HG02943 (cell line): ENCODE data around the gene MAP2K3.
"Not testable (repeated sequence)": the region's sequence is repeated elsewhere in the genome, so short reads cannot be mapped to it uniquely, and the experiment has no call there.

Source experiments
- ATAC-seq: cut with Tn5 transposase; IDR thresholded peaks from one replicate; pipeline ENCODE4 v1.9.1; 2021; ENCODE audit warnings: mild to moderate bottlenecking, low read depth, moderate library complexity; ENCODE audit not compliant: unreplicated experiment

Gene MAP2K3

GRCh38 chr17:21346651-21347250 lies 62.2 kb downstream of the MAP2K3 start:
- not testable (repeated sequence) for ATAC-seq

- not testable (repeated sequence) for ATAC-seq
Measured at GRCh38 chr17:21347660-21348059, 63.1 kb downstream of the MAP2K3 start.

DNA sequence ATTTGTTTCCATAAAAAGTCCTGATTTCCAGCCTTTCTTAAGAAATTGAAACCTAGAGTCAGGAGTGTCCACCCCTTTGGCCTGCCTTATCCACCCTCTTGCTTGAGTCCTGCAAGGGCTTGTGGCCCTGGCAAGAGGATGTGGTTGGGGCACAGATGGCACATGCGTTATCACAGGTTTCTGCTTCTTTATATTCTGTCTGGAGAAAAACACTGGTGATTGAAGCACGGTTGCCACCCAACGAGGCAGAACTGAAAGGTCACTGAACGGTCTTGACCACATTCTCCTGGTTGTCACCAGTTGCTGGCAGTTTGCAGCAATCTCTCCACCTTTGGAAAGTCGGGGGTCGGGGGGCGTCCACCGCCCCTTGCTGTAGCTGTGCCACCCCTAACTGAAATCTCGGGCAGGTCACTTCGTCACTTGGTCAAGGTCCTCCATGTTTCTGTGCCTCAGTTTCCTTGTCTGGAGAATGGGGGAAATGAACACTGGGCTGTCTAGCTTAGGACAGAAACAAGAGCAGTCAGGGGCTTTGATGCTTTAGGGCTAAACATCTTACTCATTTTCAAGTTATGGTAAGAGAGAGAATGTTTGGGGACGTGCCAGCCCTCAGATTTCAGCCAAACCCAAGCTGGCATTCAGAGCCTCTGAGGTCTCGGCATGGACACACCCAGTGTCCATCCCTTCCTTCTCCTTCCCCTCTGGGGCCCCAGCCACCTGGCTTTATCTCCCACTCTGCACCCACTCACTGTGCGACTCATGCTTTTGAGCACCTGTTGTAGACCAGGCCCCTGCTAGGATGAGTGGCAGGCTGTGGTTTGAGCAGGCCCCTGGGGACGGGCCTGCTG lies 63.8 kb downstream of the MAP2K3 start:
- peak; percentile 52 for ATAC-seq

DNA sequence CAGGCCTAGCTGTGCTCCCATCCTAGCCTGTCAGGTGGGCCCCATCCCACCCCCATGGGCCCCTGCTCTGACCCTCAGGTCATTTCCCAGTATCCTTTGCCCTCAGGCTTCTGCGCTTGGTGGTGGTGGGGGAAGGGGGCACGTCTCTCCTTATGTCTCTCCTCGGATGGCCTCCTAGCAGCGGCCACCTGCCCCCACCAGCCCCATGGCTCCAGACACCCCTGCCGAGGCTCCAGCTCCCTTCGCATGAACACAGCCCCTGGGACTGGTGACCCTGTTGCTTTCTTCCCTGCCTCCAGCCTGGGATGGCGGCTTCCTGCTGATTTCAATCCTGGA lies 64.4 kb downstream of the MAP2K3 start:
- not testable (repeated sequence) for ATAC-seq

GRCh38 chr17:21349358-21350050 lies 65.0 kb downstream of the MAP2K3 start:
- ATAC-seq: not testable (repeated sequence)

GRCh38 chr17:21350495-21350894 lies 66.0 kb downstream of the MAP2K3 start:
- ATAC-seq: not testable (repeated sequence)

- ATAC-seq: no peak
Measured at GRCh38 chr17:21351366-21352065, 67.0 kb downstream of the MAP2K3 start.

DNA sequence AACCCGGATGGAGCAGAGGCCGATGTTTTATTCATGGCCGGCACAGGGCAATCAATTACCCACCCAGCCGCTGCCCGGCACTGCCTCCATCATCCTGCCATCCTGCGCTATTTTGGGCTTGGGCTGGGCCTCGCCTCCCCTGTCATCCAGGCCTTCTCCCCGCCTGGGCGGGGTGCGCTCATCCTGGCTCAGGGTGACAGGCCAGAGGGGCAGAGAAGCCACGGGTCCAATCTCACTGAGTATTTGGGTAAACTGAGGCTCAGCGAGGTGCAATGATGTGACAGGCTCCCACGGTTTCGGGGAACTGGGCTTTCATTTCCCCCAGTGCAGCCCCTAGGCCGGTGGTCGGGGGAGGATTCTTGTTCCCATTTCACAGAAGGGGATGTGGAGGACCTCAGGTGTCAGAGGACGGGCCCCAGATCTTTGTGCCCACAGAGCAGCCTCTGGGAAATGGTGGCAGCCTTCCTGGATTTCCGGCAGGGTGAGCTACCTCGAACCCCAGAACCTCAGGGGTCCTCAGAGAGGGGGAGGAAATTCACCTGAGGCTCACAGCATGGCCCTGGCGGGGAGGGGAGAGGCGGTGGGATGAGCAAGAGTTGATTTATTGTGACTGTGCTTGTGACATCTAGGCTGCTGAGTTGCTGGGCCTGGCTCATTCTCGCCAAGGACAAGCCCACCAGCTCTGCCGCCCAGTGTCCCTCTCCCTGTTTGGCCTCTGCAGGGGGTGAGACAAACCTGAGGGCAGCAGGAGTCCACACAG lies 67.9 kb downstream of the MAP2K3 start:
- ATAC-seq: no peak

GRCh38 chr17:21352981-21353265 lies 68.4 kb downstream of the MAP2K3 start:
- no peak for ATAC-seq

- no peak for ATAC-seq
Measured at GRCh38 chr17:21353326-21354010, 69.0 kb downstream of the MAP2K3 start.

GRCh38 chr17:21354796-21355385 lies 70.4 kb downstream of the MAP2K3 start:
- no peak for ATAC-seq

GRCh38 chr17:21355586-21355985 lies 71.1 kb downstream of the MAP2K3 start:
- no peak for ATAC-seq

GRCh38 chr17:21356537-21357127 lies 72.1 kb downstream of the MAP2K3 start:
- ATAC-seq: no peak

DNA sequence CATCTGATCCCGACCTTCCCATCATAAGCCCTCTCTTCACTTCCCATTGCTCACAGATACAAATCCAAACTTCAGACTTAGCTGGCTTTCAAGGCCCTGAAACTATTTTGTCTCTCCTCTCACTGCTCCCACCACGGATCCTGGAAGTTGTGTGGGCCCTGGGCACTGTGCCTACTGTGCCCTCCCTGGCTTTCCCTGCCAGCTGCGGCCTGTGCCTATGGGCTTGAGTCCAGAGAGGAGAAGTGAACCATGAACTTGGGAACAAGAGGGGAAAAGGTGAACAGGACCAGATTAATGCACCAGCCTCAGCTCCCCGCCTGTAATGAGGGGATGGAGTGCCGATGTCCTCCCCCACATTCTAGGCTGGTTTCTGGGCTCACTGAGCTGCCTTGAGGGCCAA lies 72.8 kb downstream of the MAP2K3 start:
- no peak for ATAC-seq

DNA sequence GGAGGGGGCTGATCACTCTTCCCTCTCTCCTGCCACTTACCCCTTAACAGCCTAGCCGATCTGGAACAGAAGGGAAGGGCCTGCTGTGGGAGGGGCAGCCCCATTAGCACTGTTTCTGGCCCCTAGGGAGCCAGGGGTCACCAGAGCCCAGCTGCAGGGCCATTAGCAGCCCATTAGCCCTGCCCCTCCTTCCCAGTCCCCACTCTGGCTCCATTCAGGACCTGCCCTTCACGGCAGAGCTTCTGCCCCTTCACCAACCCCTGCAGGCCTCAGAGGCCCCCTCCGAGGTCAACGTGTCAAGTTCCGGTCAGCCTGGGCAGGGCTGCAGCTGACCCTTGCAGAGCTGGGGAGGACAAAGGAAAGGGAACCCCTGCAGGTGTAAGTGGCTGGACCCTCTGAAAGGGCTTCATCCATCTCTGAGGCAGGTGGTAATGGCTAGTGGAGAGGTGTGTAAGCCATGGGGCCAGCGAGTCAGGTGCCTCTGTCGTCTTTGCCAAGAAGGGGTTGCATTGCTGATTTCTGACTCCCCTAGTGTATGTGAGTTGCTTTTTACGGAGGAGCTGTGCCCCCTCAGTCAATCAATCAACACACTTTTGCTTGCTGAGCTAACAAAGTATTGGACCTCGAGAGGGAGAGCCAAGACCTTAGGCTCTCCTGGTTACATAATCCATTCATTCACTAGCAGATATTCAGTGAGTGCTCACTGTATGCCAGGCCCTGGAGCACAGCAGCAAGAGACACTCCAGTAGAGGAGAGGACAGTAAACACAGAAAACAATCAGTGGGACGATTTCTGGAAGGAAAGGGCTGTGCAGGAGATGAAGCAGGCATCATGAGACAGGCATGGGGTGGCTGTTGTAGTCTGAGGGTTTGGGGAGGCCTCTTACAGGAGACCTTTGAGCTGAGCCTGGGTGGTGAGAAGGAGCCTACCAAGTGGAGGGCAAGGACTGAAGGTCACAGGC lies 73.5 kb downstream of the MAP2K3 start:
- no peak for ATAC-seq

DNA sequence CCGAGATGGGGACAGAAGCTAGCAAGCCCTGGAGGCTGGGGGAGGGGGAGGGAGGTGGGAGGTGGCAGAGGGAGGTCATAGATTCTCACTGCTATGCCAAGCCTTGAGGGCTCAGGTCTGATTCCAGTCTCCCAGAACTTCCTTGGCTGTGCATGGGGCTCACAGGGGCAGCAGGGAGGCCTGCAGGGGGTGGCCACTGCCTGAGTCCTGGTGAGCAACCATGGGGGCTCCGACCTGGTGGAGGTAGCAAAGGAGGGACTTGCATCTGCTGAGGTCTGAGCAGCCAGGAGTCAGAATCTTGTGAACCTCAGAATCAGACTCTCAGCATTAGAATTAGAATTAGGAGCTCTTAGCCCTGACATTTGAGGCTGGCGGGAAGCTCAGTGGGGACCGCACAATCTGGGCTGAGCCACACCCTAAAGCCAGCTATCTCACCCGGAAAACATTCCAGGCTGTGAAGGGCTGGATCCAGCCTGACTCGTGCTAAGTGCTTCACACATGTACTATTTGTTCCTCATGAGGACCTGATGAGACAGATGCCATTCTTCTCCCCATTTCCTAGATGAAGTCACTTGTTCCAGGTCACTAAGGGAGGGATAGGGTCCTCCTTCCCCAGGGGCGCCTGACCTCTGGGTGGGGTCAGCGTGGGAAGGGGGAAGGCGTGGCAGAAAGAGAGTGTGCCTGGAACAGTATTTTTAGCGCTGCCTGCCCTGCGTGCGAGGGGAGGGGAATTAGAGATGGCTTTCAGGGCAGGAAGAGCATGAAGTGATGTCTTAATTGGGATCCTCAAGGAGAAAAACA lies 74.4 kb downstream of the MAP2K3 start:
- no peak for ATAC-seq

DNA sequence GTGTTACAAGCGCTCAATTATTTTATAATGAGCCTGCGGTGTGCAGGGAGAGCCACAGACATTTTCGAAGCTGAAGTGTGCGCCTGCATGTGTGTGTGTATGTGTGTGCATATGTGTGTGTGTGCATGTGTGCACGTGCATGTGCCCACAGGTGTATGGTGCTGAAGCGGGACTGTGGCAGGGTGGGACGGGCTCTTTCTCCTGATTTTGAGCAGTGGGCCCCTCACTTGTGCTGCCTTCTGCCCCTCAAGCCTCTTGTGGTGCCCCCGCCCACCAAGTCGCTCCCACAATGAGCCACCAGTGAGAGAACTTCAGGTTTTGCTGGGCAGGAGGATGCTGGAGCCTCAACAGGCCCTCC lies 75.0 kb downstream of the MAP2K3 start:
- ATAC-seq: no peak
